Body of pancreas (tissue), 4 donors: ENCODE results near the gene SLC16A9.

Experiments
- POLR2A ChIP-seq, 3 donors: fragments of 450-650 bp; IDR thresholded peaks; one replicate each; pipeline ENCODE4 v1.6.1; 2016; ENCODE audit warnings: antibody characterized with exemption in 3 of 3, mild to moderate bottlenecking in 2 of 3
- TF ChIP-seq, protein P1 (sequence below), 7 experiments: fragments of 450-650 bp in 4 of 7; fragments of 200-600 bp in 3 of 7; sonication (generic) in 3 of 7; IDR thresholded peaks; one replicate each; pipeline ENCODE4 v1.5.1; 2016 to 2019; ENCODE audit warnings: antibody characterized with exemption in 7 of 7

- TF ChIP-seq, protein P1, sequence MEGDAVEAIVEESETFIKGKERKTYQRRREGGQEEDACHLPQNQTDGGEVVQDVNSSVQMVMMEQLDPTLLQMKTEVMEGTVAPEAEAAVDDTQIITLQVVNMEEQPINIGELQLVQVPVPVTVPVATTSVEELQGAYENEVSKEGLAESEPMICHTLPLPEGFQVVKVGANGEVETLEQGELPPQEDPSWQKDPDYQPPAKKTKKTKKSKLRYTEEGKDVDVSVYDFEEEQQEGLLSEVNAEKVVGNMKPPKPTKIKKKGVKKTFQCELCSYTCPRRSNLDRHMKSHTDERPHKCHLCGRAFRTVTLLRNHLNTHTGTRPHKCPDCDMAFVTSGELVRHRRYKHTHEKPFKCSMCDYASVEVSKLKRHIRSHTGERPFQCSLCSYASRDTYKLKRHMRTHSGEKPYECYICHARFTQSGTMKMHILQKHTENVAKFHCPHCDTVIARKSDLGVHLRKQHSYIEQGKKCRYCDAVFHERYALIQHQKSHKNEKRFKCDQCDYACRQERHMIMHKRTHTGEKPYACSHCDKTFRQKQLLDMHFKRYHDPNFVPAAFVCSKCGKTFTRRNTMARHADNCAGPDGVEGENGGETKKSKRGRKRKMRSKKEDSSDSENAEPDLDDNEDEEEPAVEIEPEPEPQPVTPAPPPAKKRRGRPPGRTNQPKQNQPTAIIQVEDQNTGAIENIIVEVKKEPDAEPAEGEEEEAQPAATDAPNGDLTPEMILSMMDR (IDR thresholded peaks at IDR 0.05) = no peak
- no peak for TF ChIP-seq POLR2A (IDR thresholded peaks at IDR 0.05)
These were observed 14.0 kb downstream of the SLC16A9 start for GRCh38 chr10:59695637-59696036.
